PC-3 (cell line): ENCODE measurements around the gene AZIN2.

Source experiments
- CTCF ChIP-seq: fragments of 300-600 bp; sonication (generic); conservative IDR thresholded peaks from 2 replicates; pipeline ENCODE4 v1.5.1; 2017; ENCODE audit warnings: antibody characterized with exemption, low read depth, mild to moderate bottlenecking, low read length
- EZH2 ChIP-seq: fragments of 300-600 bp; sonication (generic); IDR thresholded peaks from one replicate; pipeline ENCODE4 v1.6.1; 2017; ENCODE audit warnings: antibody characterized with exemption, mild to moderate bottlenecking, low read length; ENCODE audit not compliant: unreplicated experiment
- EZH2phosphoT487 ChIP-seq: fragments of 300-600 bp; sonication (generic); IDR thresholded peaks from 2 replicates; pipeline ENCODE4 v1.6.1; 2018; ENCODE audit warnings: mild to moderate bottlenecking, antibody characterized with exemption, low read length, borderline replicate concordance

- no peak for TF ChIP-seq CTCF
- no peak for TF ChIP-seq EZH2
- no peak for TF ChIP-seq EZH2phosphoT487
Measured at GRCh38 chr1:33117440-33118085, 36.6 kb downstream of the AZIN2 start.
